HCT116 (cell line): ENCODE data around the gene NTNG1. TPM values are rescaled to one million over a fixed set of nuclear protein-coding genes. Genes with fewer than 3 reads are reported as not detected.

Experiments
- ATAC-seq: fragments of 200-7000 bp; cut with Tn5 transposase; 2 replicates; pipeline ENCODE4 v1.9.1; 2020; ENCODE audit warnings: mild to moderate bottlenecking, moderate library complexity
- BruUV-seq: library from RNA; stranded (reverse); fragments of 400-500 nt; replicated peaks from 2 replicates; lab custom pipeline; 2021; lab: Mats Ljungman, UMichigan
- CTCF ChIA-PET: fragments of 300-600 bp; sonication (Branson Sonifier 250); formaldehyde crosslinking; loops from one replicate; lab custom pipeline; 2021; ENCODE audit warnings: antibody characterized with exemption; lab: Charles Lee
- POLR2A ChIA-PET: fragments of 300-600, 350-600 bp; sonication (Branson Sonifier 250); formaldehyde crosslinking; loops from one replicate; lab custom pipeline; 2021; ENCODE audit warnings: antibody characterized with exemption; lab: Charles Lee
- RAD21 ChIA-PET, 2 experiments: fragments of 300-600 bp; sonication (Branson Sonifier 250); formaldehyde crosslinking; loops; one replicate each; lab custom pipeline; 2023; ENCODE audit warnings: low total read pairs in 2 of 2; ENCODE audit not compliant: uncharacterized antibody in 2 of 2, unreplicated experiment in 2 of 2, low non-redundant PET in 1 of 2; lab: Charles Lee
- DNase-seq: peaks from one replicate; pipeline ENCODE4 v3.0.0-alpha.2; 2010; ENCODE audit warnings: low read depth, low spot score
- H2AFZ ChIP-seq: fragments of 200-600 bp; shearing (Covaris generic), sonication (generic); 2 replicates; pipeline ENCODE4 v1.6.1; 2017; ENCODE audit warnings: low read depth, mixed run types, mixed read lengths, antibody characterized with exemption, low read length; ENCODE audit not compliant: poor library complexity, severe bottlenecking
- H3K27ac ChIP-seq: 2 replicates; pipeline ENCODE4 v1.5.1; 2012; ENCODE audit warnings: low read depth, low read length
- H3K27me3 ChIP-seq: fragments of 200-600 bp; sonication (generic); 2 replicates; pipeline ENCODE4 v1.6.1; 2016; ENCODE audit warnings: mixed run types, low read length, mixed read lengths; ENCODE audit not compliant: insufficient read depth
- H3K36me3 ChIP-seq, 2 experiments: fragments of 200-500 bp in 1 of 2; fragments of 200-600 bp in 1 of 2; sonication (Bioruptor generic) in 1 of 2; sonication (generic) in 1 of 2; 2 replicates each; pipeline versions ENCODE4 v1.5.1 to v1.6.1; 2014 to 2016; ENCODE audit warnings: low read length in 2 of 2, inconsistent platforms in 1 of 2, mixed read lengths in 1 of 2, mixed run types in 1 of 2; ENCODE audit not compliant: insufficient read depth in 2 of 2, control insufficient read depth in 1 of 2
- H3K4me1 ChIP-seq, 2 experiments: fragments of 200-600 bp in 1 of 2; sonication (generic) in 1 of 2; 2 replicates each; pipeline versions ENCODE4 v1.5.1 to v1.6.1; 2012 to 2017; ENCODE audit warnings: low read length in 2 of 2, inconsistent platforms in 1 of 2, mild to moderate bottlenecking in 1 of 2, mixed read lengths in 1 of 2, mixed run types in 1 of 2, moderate library complexity in 1 of 2; ENCODE audit not compliant: insufficient read depth in 2 of 2, control insufficient read depth in 1 of 2
- H3K4me2 ChIP-seq: fragments of 200-600 bp; sonication (generic); 2 replicates; pipeline ENCODE4 v1.6.1; 2017; ENCODE audit warnings: mixed run types, low read length, mixed read lengths
- H3K4me3 ChIP-seq, 2 experiments: fragments of 200-600 bp in 1 of 2; sonication (generic) in 1 of 2; replicated peaks in 1 of 2; 2 replicates each; pipeline ENCODE4 v1.5.1; 2011 to 2016; ENCODE audit warnings: low read length in 2 of 2, control low read depth in 1 of 2, low read depth in 1 of 2, mild to moderate bottlenecking in 1 of 2, mixed read lengths in 1 of 2, mixed run types in 1 of 2
- H3K79me2 ChIP-seq: fragments of 200-600 bp; sonication (generic); 2 replicates; pipeline ENCODE4 v1.6.1; 2017; ENCODE audit warnings: mild to moderate bottlenecking, mixed run types, low read length, moderate library complexity, mixed read lengths; ENCODE audit not compliant: insufficient read depth
- H3K9ac ChIP-seq: fragments of 200-600 bp; sonication (generic); 2 replicates; pipeline ENCODE4 v1.6.1; 2016; ENCODE audit warnings: low read length, mixed read lengths
- H3K9me2 ChIP-seq: fragments of 200-600 bp; sonication (generic), shearing (Covaris generic); 2 replicates; pipeline ENCODE4 v1.6.1; 2017; ENCODE audit warnings: mixed run types, mild to moderate bottlenecking, moderate library complexity; ENCODE audit not compliant: insufficient read depth
- H3K9me3 ChIP-seq, 2 experiments: fragments of 200-500 bp in 1 of 2; fragments of 200-600 bp in 1 of 2; sonication (Bioruptor generic) in 1 of 2; sonication (generic) in 1 of 2; 2 replicates each; pipeline ENCODE4 v1.6.1; 2014 to 2017; ENCODE audit warnings: low read length in 2 of 2, mixed read lengths in 2 of 2, inconsistent platforms in 1 of 2, low read depth in 1 of 2, mild to moderate bottlenecking in 1 of 2, mixed run types in 1 of 2, moderate library complexity in 1 of 2; ENCODE audit not compliant: control insufficient read depth in 1 of 2, insufficient read depth in 1 of 2
- H4K20me1 ChIP-seq: fragments of 200-600 bp; sonication (generic), shearing (Covaris generic); 2 replicates; pipeline ENCODE4 v1.6.1; 2017; ENCODE audit warnings: mixed run types, mild to moderate bottlenecking, moderate library complexity; ENCODE audit not compliant: insufficient read depth
- CEBPB ChIP-seq: IDR thresholded peaks from 2 replicates; pipeline ENCODE4 v1.6.1; 2012; ENCODE audit warnings: low read depth
- EGR1 ChIP-seq: IDR thresholded peaks from 2 replicates; pipeline ENCODE4 v1.6.1; 2012; ENCODE audit warnings: low read depth
- FOSL1 ChIP-seq: IDR thresholded peaks from 2 replicates; pipeline ENCODE4 v1.6.1; 2012; ENCODE audit warnings: low read depth
- JUND ChIP-seq: IDR thresholded peaks from 2 replicates; pipeline ENCODE4 v1.6.1; 2012
- RAD21 ChIP-seq: IDR thresholded peaks from 2 replicates; pipeline ENCODE4 v1.6.1; 2012; ENCODE audit warnings: low read depth, mild to moderate bottlenecking
- REST ChIP-seq: IDR thresholded peaks from 2 replicates; pipeline ENCODE4 v1.6.1; 2012; ENCODE audit warnings: low read depth
- SRF ChIP-seq: IDR thresholded peaks from 2 replicates; pipeline ENCODE4 v1.6.1; 2012; ENCODE audit warnings: low read depth
- TCF7L2 ChIP-seq: IDR thresholded peaks from 2 replicates; pipeline ENCODE4 v1.7.0; 2011; ENCODE audit warnings: borderline replicate concordance, inconsistent platforms; ENCODE audit not compliant: insufficient read depth, insufficient read length; ENCODE audit errors: extremely low read depth
- ZFX ChIP-seq: fragments of 450-650 bp; IDR thresholded peaks from 2 replicates; pipeline ENCODE4 v1.6.1; 2017
- intact Hi-C: fragments of 100-400 bp; cut with micrococcal nuclease; formaldehyde crosslinking; loops from 2 replicates; pipeline ENCODE4 v1.10.0; 2022
- total RNA-seq: library from RNA; stranded (reverse); gene quantifications from one replicate; pipeline ENCODE4 v1.2.1, GENCODE V29; 2021; ENCODE audit not compliant: unreplicated experiment

The NTNG1 gene
- total RNA-seq, 1 experiment from 2014 or later, result not detected

- no TSS peak for BruUV-seq
- no peak overlapping the region for H3K9ac ChIP-seq
- POLR2A ChIA-PET, result no interaction called here
- no peaks in the 10 kb centered on the region for H3K4me1 ChIP-seq
- H3K36me3 ChIP-seq, result no peaks in the 10 kb centered on the region
- intact Hi-C loops, result no loop called here
- ATAC-seq, result no peak
- no peak overlapping the region for H3K4me3 ChIP-seq
- H3K79me2 ChIP-seq, result no peaks in the 10 kb centered on the region
- TF ChIP-seq SRF (no peak), JUND (no peak), TCF7L2 (no peak), CEBPB (no peak), REST (no peak), FOSL1 (no peak), ZFX (no peak), EGR1 (no peak), RAD21 (no peak)
- H2AFZ ChIP-seq, result no peak overlapping the region
- no peaks in the 10 kb centered on the region for H3K9me2 ChIP-seq
- H3K27me3 ChIP-seq, result no peaks in the 10 kb centered on the region
- H3K4me2 ChIP-seq, result no peak overlapping the region
- H3K9me3 ChIP-seq, result peaks cover 0 to 15% of the 10 kb centered on the region in 2 experiments; a peak in 2 of 4 replicates
- no peak overlapping the region for H3K27ac ChIP-seq
- CTCF ChIA-PET, result no interaction called here
- no peaks in the 10 kb centered on the region for H4K20me1 ChIP-seq
- RAD21 ChIA-PET, result no interaction called here
- DNase-seq, result no peak
Measured at GRCh38 chr1:107451715-107452114, 310.9 kb downstream of the NTNG1 start.
